Left ventricle myocardium inferior (tissue), 1 donor: Measurements from ENCODE around the gene PEDS1. TPM values are rescaled to one million over a fixed set of nuclear protein-coding genes. Genes with fewer than 3 reads are reported as not detected.
"Not testable (repeated sequence)": the region's sequence is repeated elsewhere in the genome, so short reads cannot be mapped to it uniquely, and the experiment has no call there.

Experiments used
- DNase-seq: peaks from one replicate; pipeline ENCODE4 v3.0.0-alpha.2; 2020
- H3K27ac ChIP-seq: fragments of 200-600 bp; replicated peaks from 2 replicates; pipeline ENCODE4 v1.8.0; 2021
- H3K27me3 ChIP-seq: fragments of 200-600 bp; 2 replicates; pipeline ENCODE4 v1.8.0; 2021; ENCODE audit warnings: low read depth
- H3K36me3 ChIP-seq: fragments of 200-600 bp; 2 replicates; pipeline ENCODE4 v1.8.0; 2021
- H3K4me1 ChIP-seq: fragments of 200-600 bp; 2 replicates; pipeline ENCODE4 v1.8.0; 2021
- H3K4me3 ChIP-seq: fragments of 200-600 bp; 2 replicates; pipeline ENCODE4 v1.8.0; 2021; ENCODE audit warnings: mild to moderate bottlenecking, moderate library complexity
- H3K9me3 ChIP-seq: fragments of 200-600 bp; replicated peaks from 2 replicates; pipeline ENCODE4 v1.8.0; 2021
- CTCF ChIP-seq: fragments of 200-600 bp; IDR thresholded peaks from 2 replicates; pipeline ENCODE4 v1.8.0; 2021; ENCODE audit warnings: antibody characterized with exemption, mild to moderate bottlenecking, borderline replicate concordance
- intact Hi-C: fragments of 100-400 bp; cut with micrococcal nuclease; formaldehyde crosslinking; loops from one replicate; pipeline ENCODE4 v1.11.0; 2022
- total RNA-seq: library from RNA; stranded (reverse); fragmentation: NEBNext Ultra II Directional; extraction: Animal tissue kit (Norgen Biotek cat#: 25700); gene quantifications from one replicate; pipeline ENCODE4 v1.2.1, GENCODE V29; 2021
- donor health status: DM: no; HTN: yes; CAD: no; lungs with severe emphysema.

The PEDS1 gene
- total RNA-seq, 1 donor from 2014 or later, result 17.3 TPM

- H3K4me3 ChIP-seq, result no peak overlapping the region
- peak overlapping the region; percentile 83 for H3K27ac ChIP-seq
- no peaks in the 10 kb centered on the region for H3K27me3 ChIP-seq
- peaks cover 95% of the 10 kb centered on the region for H3K4me1 ChIP-seq
- intact Hi-C loops, result no loop called here
- peaks cover 25% of the 10 kb centered on the region for H3K36me3 ChIP-seq
- no peak for TF ChIP-seq CTCF
- H3K9me3 ChIP-seq, result no peaks in the 10 kb centered on the region
- no peak for DNase-seq
Measured at GRCh38 chr20:50141018-50141675, 12.4 kb downstream of the PEDS1 start.

- Histone ChIP-seq H3K27me3 (no peaks in the 10 kb centered on the region), H3K36me3 (peaks cover 25% of the 10 kb centered on the region), H3K4me3 (no peak overlapping the region), H3K27ac (peak overlapping the region; percentile 83), H3K9me3 (no peaks in the 10 kb centered on the region), H3K4me1 (peaks cover 88% of the 10 kb centered on the region)
- TF ChIP-seq CTCF, result no peak
- DNase-seq, result no peak
- intact Hi-C loops, result no loop called here
Measured at GRCh38 chr20:50140339-50140859, 13.1 kb downstream of the PEDS1 start.

GRCh38 chr20:50138479-50139393 is 14.8 kb downstream of the PEDS1 start:
- Histone ChIP-seq H3K36me3 (peaks cover 28% of the 10 kb centered on the region), H3K4me1 (peaks cover 77% of the 10 kb centered on the region), H3K4me3 (peak overlapping the region; percentile 10), H3K27me3 (no peaks in the 10 kb centered on the region), H3K27ac (peak overlapping the region; percentile 83), H3K9me3 (no peaks in the 10 kb centered on the region)
- intact Hi-C loops, result no loop called here
- no peak for DNase-seq
- peak; percentile 16 for TF ChIP-seq CTCF

- Histone ChIP-seq H3K27me3 (no peaks in the 10 kb centered on the region), H3K27ac (peak overlapping the region; percentile 83), H3K36me3 (peaks cover 24% of the 10 kb centered on the region), H3K4me3 (no peak overlapping the region), H3K9me3 (no peaks in the 10 kb centered on the region), H3K4me1 (peaks cover 77% of the 10 kb centered on the region)
- intact Hi-C loops, result no loop called here
- TF ChIP-seq CTCF, result no peak
- DNase-seq, result no peak
Measured at GRCh38 chr20:50138120-50138478, 15.4 kb downstream of the PEDS1 start.

- H3K27me3 ChIP-seq, H3K9me3 ChIP-seq, H3K4me3 ChIP-seq, DNase-seq, intact Hi-C loops: not testable (repeated sequence)
- peaks cover 77% of the 10 kb centered on the region for H3K4me1 ChIP-seq
- H3K27ac ChIP-seq, result peak overlapping the region; percentile 83
- H3K36me3 ChIP-seq, result peaks cover 21% of the 10 kb centered on the region
Measured at GRCh38 chr20:50137702-50138101, 15.8 kb downstream of the PEDS1 start.
